Subcutaneous adipose tissue (tissue), 4 donors: ENCODE data around the gene TPP1. TPM values are rescaled to one million over a fixed set of nuclear protein-coding genes. Genes with fewer than 3 reads are reported as not detected.

Source experiments
- CTCF ChIP-seq: fragments of 450-650 bp; IDR thresholded peaks from one replicate; pipeline ENCODE4 v1.5.1; 2016; ENCODE audit warnings: low read depth, mild to moderate bottlenecking, control low read depth, antibody characterized with exemption, moderate library complexity
- total RNA-seq, 4 donors: library from RNA; depleted of rRNA; stranded (reverse); fragments of >200 nt; gene quantifications; one replicate each; pipeline ENCODE4 v1.1.0, GENCODE V29; 2016

Gene TPP1
- total RNA-seq, 4 donors from 2014 or later: 44.8 to 178 (median 93.7) TPM

GRCh38 chr11:6588018-6588417 lies 31.2 kb downstream of the TPP1 start:
- no peak for TF ChIP-seq CTCF

GRCh38 chr11:6587360-6587953 lies 31.8 kb downstream of the TPP1 start:
- TF ChIP-seq CTCF: no peak

- no peak for TF ChIP-seq CTCF
These were observed 32.5 kb downstream of the TPP1 start for GRCh38 chr11:6586434-6587359.

- TF ChIP-seq CTCF: no peak
These were observed 34.7 kb downstream of the TPP1 start for GRCh38 chr11:6584528-6584927.

- TF ChIP-seq CTCF: no peak
These were observed 35.6 kb downstream of the TPP1 start for GRCh38 chr11:6583584-6583983.

GRCh38 chr11:6579681-6580080 lies 39.5 kb downstream of the TPP1 start:
- no peak for TF ChIP-seq CTCF

- no peak for TF ChIP-seq CTCF
These were observed 41.1 kb downstream of the TPP1 start for GRCh38 chr11:6578134-6578533.
